Endodermal cell (in vitro differentiated cells): ENCODE results near the gene GKN1. TPM values are rescaled to one million over a fixed set of nuclear protein-coding genes. Genes with fewer than 3 reads are reported as not detected.

ENCODE experiments used
- DNase-seq: peaks from one replicate; pipeline ENCODE4 v3.0.0-alpha.2; 2017
- H3K27ac ChIP-seq: 2 replicates; pipeline ENCODE4 v1.5.1; 2013; ENCODE audit warnings: mild to moderate bottlenecking, low read depth, low read length, moderate library complexity
- H3K27me3 ChIP-seq: 2 replicates; pipeline ENCODE4 v1.6.1; 2013; ENCODE audit warnings: mild to moderate bottlenecking, low read length, moderate library complexity; ENCODE audit not compliant: insufficient read depth, control insufficient read depth, poor library complexity, severe bottlenecking
- H3K36me3 ChIP-seq: 2 replicates; pipeline ENCODE4 v1.7.0; 2013; ENCODE audit warnings: mild to moderate bottlenecking, low read length, moderate library complexity; ENCODE audit not compliant: control insufficient read depth, insufficient read depth
- H3K4me1 ChIP-seq: one replicate; pipeline ENCODE4 v1.7.0; 2013; ENCODE audit warnings: low read length; ENCODE audit not compliant: control insufficient read depth, insufficient read depth
- H3K4me3 ChIP-seq: 2 replicates; pipeline ENCODE4 v1.5.1; 2013; ENCODE audit warnings: mild to moderate bottlenecking, low read length, moderate library complexity
- H3K9ac ChIP-seq: 2 replicates; pipeline ENCODE4 v1.6.1; 2013; ENCODE audit warnings: mild to moderate bottlenecking, low read length, moderate library complexity; ENCODE audit not compliant: poor library complexity, severe bottlenecking; ENCODE audit errors: extremely low read depth
- H3K9me3 ChIP-seq: 2 replicates; pipeline ENCODE4 v1.6.1; 2013; ENCODE audit warnings: mild to moderate bottlenecking, low read length, moderate library complexity; ENCODE audit not compliant: control insufficient read depth
- H3K27ac Mint-ChIP-seq: 2 replicates; pipeline ENCODE4 v1.8.0; 2020; ENCODE audit warnings: mixed read lengths
- H3K27me3 Mint-ChIP-seq: 2 replicates; pipeline ENCODE4 v1.8.0; 2021; ENCODE audit warnings: mild to moderate bottlenecking, mixed read lengths; ENCODE audit not compliant: insufficient read depth
- H3K36me3 Mint-ChIP-seq: 2 replicates; pipeline ENCODE4 v1.8.0; 2020; ENCODE audit warnings: low read depth, mixed read lengths
- H3K4me1 Mint-ChIP-seq: 2 replicates; pipeline ENCODE4 v1.8.0; 2020; ENCODE audit warnings: mixed read lengths
- H3K4me3 Mint-ChIP-seq: 2 replicates; pipeline ENCODE4 v1.8.0; 2020; ENCODE audit warnings: mild to moderate bottlenecking, moderate library complexity, mixed read lengths
- H3K9me3 Mint-ChIP-seq: 2 replicates; pipeline ENCODE4 v1.8.0; 2020; ENCODE audit warnings: mild to moderate bottlenecking, mixed read lengths
- CTCF ChIP-seq: fragments of 200-600 bp; sonication (generic); conservative IDR thresholded peaks from 2 replicates; pipeline ENCODE4 v1.5.0; 2021; ENCODE audit warnings: antibody characterized with exemption, mild to moderate bottlenecking
- WGBS, 2 experiments: methylation state at CpG; one replicate each; pipeline versions ENCODE4 v1.1.5 to v1.1.7; 2013; ENCODE audit warnings: missing lambda C conversion rate in 2 of 2, mixed read lengths in 1 of 2; ENCODE audit not compliant: insufficient coverage in 1 of 2, insufficient read length in 1 of 2; 5-methylcytosine and 5-hydroxymethylcytosine counted together
- total RNA-seq, 2 donors: library from RNA; stranded (reverse); fragmentation: NEBNext Ultra II Directional in 1 of 2; extraction: Animal tissue kit (Norgen Biotek cat#: 25700) in 1 of 2; gene quantifications; 2 replicates in 1 of 2; 3 replicates in 1 of 2; pipeline ENCODE4 v1.2.1, GENCODE V29; 2021

GKN1 gene
- total RNA-seq, 2 donors from 2014 or later, result not detected

- peaks cover 12% of the 10 kb centered on the region for H3K4me1 Mint-ChIP-seq
- Histone ChIP-seq H3K4me3 (no peak overlapping the region), H3K9me3 (no peaks in the 10 kb centered on the region), H3K4me1 (no peaks in the 10 kb centered on the region), H3K9ac (no peak overlapping the region), H3K36me3 (no peaks in the 10 kb centered on the region), H3K27me3 (no peaks in the 10 kb centered on the region), H3K27ac (no peak overlapping the region)
- H3K27ac Mint-ChIP-seq, result no peak overlapping the region
- H3K27me3 Mint-ChIP-seq, result peaks cover 19% of the 10 kb centered on the region
- peak; percentile 60 for DNase-seq
- no peaks in the 10 kb centered on the region for H3K36me3 Mint-ChIP-seq
- H3K4me3 Mint-ChIP-seq, result peak overlapping the region; percentile 87
- no peaks in the 10 kb centered on the region for H3K9me3 Mint-ChIP-seq
- WGBS, 2 experiments, result 78 to 93% methylated on average over 2 to 4 of the region's 4 CpGs
- TF ChIP-seq CTCF, result peak; percentile 50
Measured at GRCh38 chr2:69011611-69012157, 37.2 kb downstream of the GKN1 start.

DNA sequence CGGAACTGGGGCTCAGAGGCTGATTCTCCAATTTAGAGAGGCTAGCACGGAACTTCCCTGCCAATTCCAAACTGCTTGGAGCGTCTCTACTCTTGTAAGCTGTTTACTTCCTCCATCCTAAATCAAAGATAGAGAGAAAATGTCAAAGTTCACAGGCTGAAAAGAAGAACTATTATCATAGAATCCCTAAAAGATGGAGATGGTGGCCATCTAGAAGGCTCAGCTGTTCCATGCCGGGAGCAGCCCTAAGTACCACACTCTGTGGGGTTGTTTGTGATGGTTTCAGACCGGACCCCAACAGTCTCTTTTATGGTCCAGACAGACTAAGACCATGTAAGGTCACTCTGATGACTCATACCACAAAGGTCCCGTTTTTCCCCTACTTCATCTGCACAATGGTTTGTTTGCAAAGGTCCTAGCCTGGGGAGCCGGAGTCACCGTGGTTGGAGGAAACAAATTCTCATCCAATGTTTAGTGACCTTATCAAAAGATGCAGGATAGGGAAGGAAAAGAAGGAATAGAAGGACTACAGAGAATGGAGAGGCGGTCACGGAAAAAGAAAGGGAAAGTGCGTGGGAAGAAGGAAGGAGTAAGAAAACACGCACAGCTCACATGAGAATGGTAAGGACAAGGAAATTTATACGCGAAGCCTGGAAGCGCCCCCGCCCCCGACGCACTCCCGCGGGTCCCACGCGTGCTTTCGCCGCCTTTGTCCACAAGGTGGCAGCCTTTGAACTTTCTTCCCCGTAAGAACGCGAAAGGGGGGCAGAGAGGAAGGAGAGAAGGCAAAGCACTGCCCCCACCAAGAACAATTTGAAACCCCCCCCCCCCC, 38.1 kb downstream of the GKN1 start:
- H3K27me3 Mint-ChIP-seq, result peaks cover 19% of the 10 kb centered on the region
- H3K36me3 Mint-ChIP-seq, result no peaks in the 10 kb centered on the region
- peak overlapping the region; percentile 87 for H3K4me3 Mint-ChIP-seq
- no peak for DNase-seq
- H3K36me3 ChIP-seq, result no peaks in the 10 kb centered on the region
- peak overlapping the region; percentile 62 for H3K9ac ChIP-seq
- no peaks in the 10 kb centered on the region for H3K27me3 ChIP-seq
- peaks cover 12% of the 10 kb centered on the region for H3K4me1 Mint-ChIP-seq
- WGBS, 2 experiments, result 27 to 52% methylated on average over 9 to 27 of the region's 27 CpGs
- no peak overlapping the region for H3K27ac Mint-ChIP-seq
- H3K9me3 Mint-ChIP-seq, result no peaks in the 10 kb centered on the region
- TF ChIP-seq CTCF, result peak; percentile 84
- no peaks in the 10 kb centered on the region for H3K9me3 ChIP-seq
- peak overlapping the region; percentile 85 for H3K27ac ChIP-seq
- peak overlapping the region; percentile 94 for H3K4me3 ChIP-seq
- no peaks in the 10 kb centered on the region for H3K4me1 ChIP-seq

- peak within 1 kb of the TSS; percentile 87 for H3K4me3 Mint-ChIP-seq
- H3K27ac ChIP-seq, result peak within 1 kb of the TSS; percentile 85
- H3K36me3 ChIP-seq, result no peaks in the 10 kb centered on the region
- peak; percentile 89 for DNase-seq
- H3K9ac ChIP-seq, result peak within 1 kb of the TSS; percentile 62
- TF ChIP-seq CTCF, result peak; percentile 15
- no peaks in the 10 kb centered on the region for H3K4me1 ChIP-seq
- peaks cover 19% of the 10 kb centered on the region for H3K27me3 Mint-ChIP-seq
- peak within 1 kb of the TSS; percentile 94 for H3K4me3 ChIP-seq
- no peaks in the 10 kb centered on the region for H3K9me3 Mint-ChIP-seq
- no peaks in the 10 kb centered on the region for H3K27me3 ChIP-seq
- peak within 1 kb of the TSS; percentile 66 for H3K27ac Mint-ChIP-seq
- H3K36me3 Mint-ChIP-seq, result peaks cover 4% of the 10 kb centered on the region
- H3K4me1 Mint-ChIP-seq, result peaks cover 12% of the 10 kb centered on the region
- 0% methylated on average over 10 to 63 of the region's 63 CpGs for WGBS, 2 experiments
- H3K9me3 ChIP-seq, result no peaks in the 10 kb centered on the region
Measured at GRCh38 chr2:69013142-69013839, 38.9 kb downstream of the GKN1 start, which contains the start of gene ANTXR1. Gene ANTXR1 (plus strand): TSS chr2:69013179. CDS start chr2:69013500, 321 bp downstream.
